Measurements from ENCODE around the gene BSG. TPM values are rescaled to one million over a fixed set of nuclear protein-coding genes. Genes with fewer than 3 reads are reported as not detected.
A peak's percentile ranks its signal among the peaks of the same experiment; 100 is the strongest.

BSG gene
- total RNA-seq, 1 donor from 2014 or later, result 353 TPM

DNA sequence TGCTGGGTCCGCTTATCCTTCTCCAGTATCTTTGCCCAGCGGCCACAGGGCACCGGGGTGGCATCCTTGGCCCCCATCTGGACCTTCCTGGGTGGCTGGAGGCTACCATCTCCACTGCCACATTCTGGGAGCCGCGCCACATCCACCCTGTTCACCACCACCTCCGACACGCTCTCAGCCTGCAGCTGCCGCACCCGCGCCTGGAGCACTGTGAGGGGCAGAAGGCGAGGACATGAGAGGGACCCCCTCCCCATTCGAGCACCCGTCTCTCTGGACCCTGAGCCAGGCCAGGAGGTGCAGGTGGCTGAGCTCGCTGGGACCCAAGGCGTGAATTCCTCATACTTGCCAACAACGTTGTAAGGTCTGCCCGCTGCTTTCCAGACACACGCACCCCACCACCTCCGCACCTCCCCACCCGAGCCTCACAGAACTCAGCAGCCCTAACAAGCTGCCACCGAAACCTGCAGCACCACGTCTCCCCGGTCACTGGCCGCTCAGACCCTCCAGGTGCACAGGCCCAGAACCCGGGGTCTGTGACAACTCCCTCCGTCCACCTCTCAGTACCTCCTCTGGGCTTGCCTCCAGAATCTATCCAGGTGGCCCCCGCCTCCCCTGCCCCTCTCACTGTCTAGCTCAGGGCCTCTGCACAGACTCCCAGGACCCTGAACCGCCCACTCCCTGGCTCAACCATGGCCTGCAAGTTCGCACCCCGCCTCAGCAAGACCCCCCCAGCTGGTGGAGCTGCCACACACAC is 57.7 kb downstream of the BSG start:
- H3K4me3 Mint-ChIP-seq (ENCODE audit: unreplicated experiment), result peak overlapping the region; percentile 11
- H3K27ac Mint-ChIP-seq (ENCODE audit: unreplicated experiment), result no peak overlapping the region
- no peaks in the 10 kb centered on the region for H3K4me1 Mint-ChIP-seq (ENCODE audit: unreplicated experiment)
- TF ChIP-seq, protein P1, sequence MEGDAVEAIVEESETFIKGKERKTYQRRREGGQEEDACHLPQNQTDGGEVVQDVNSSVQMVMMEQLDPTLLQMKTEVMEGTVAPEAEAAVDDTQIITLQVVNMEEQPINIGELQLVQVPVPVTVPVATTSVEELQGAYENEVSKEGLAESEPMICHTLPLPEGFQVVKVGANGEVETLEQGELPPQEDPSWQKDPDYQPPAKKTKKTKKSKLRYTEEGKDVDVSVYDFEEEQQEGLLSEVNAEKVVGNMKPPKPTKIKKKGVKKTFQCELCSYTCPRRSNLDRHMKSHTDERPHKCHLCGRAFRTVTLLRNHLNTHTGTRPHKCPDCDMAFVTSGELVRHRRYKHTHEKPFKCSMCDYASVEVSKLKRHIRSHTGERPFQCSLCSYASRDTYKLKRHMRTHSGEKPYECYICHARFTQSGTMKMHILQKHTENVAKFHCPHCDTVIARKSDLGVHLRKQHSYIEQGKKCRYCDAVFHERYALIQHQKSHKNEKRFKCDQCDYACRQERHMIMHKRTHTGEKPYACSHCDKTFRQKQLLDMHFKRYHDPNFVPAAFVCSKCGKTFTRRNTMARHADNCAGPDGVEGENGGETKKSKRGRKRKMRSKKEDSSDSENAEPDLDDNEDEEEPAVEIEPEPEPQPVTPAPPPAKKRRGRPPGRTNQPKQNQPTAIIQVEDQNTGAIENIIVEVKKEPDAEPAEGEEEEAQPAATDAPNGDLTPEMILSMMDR (IDR thresholded peaks at IDR 0.05; ENCODE audit: unreplicated experiment), result no peak
- H3K9me3 Mint-ChIP-seq (ENCODE audit: unreplicated experiment), result no peaks in the 10 kb centered on the region
- peaks cover 14% of the 10 kb centered on the region for H3K36me3 Mint-ChIP-seq (ENCODE audit: low read depth, unreplicated experiment)
- peaks cover 5% of the 10 kb centered on the region for H3K27me3 Mint-ChIP-seq (ENCODE audit: unreplicated experiment)
- no peak for DNase-seq (ENCODE audit: low spot score)

DNA sequence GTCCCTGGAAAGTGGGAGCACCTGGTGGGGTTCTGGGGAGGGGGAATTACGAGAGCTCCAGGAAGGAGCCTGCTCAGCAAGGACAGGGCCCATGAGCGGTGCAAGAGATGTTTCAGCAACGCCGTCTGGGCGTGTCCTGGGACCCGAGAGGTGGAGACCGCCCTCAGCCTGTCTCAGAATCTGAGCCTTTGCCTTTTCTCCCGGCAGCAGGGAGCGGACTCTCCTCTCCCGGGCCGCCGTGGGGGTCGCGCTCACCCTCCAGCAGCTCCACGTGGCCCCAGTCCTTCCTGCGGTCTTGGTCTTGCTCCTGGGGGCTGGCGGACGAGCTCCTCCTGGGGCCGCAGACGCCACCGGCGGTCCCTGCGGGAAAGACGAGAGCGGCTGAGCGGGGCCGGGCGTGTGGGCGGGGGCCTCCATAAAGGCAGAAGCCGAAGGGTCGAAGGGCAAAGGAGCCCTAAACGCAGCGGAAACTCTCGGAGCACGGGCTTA is 60.2 kb downstream of the BSG start:
- Mint-ChIP-seq H3K27ac (ENCODE audit: unreplicated experiment) (no peak overlapping the region), H3K27me3 (ENCODE audit: unreplicated experiment) (peaks cover 11% of the 10 kb centered on the region), H3K36me3 (ENCODE audit: low read depth, unreplicated experiment) (peaks cover 6% of the 10 kb centered on the region), H3K4me1 (ENCODE audit: unreplicated experiment) (no peaks in the 10 kb centered on the region), H3K4me3 (ENCODE audit: unreplicated experiment) (peak overlapping the region; percentile 98), H3K9me3 (ENCODE audit: unreplicated experiment) (no peaks in the 10 kb centered on the region)
- TF ChIP-seq, protein P1 (IDR thresholded peaks at IDR 0.05; ENCODE audit: unreplicated experiment), result no peak
- DNase-seq (ENCODE audit: low spot score), result peak; percentile 51

Other genes with a start within 250 kb of the BSG start
- gene MIER2, start 227.8 kb upstream of the BSG start, total RNA-seq (ENCODE audit: unreplicated experiment), result 44.1 TPM
- gene C2CD4C, start 163.4 kb upstream of the BSG start, total RNA-seq (ENCODE audit: unreplicated experiment), result 1.2 TPM
- gene SHC2, start 111.6 kb upstream of the BSG start, total RNA-seq (ENCODE audit: unreplicated experiment), result 46.9 TPM
- 6.5 TPM for gene MADCAM1, start 76.1 kb upstream of the BSG start, total RNA-seq (ENCODE audit: unreplicated experiment)
- gene TPGS1, start 65.1 kb upstream of the BSG start, total RNA-seq (ENCODE audit: unreplicated experiment), result 18.0 TPM
- gene CDC34, start 40.8 kb upstream of the BSG start, total RNA-seq (ENCODE audit: unreplicated experiment), result 126 TPM
- not detected for gene GZMM, start 28.5 kb upstream of the BSG start, total RNA-seq (ENCODE audit: unreplicated experiment)
- 0.28 TPM for gene HCN2, start 17.3 kb downstream of the BSG start, total RNA-seq (ENCODE audit: unreplicated experiment)
- gene POLRMT, start 60.9 kb downstream of the BSG start, total RNA-seq (ENCODE audit: unreplicated experiment), result 53.6 TPM
- gene FGF22, start 67.3 kb downstream of the BSG start, total RNA-seq (ENCODE audit: unreplicated experiment), result not detected
- gene RNF126, start 90.6 kb downstream of the BSG start, total RNA-seq (ENCODE audit: unreplicated experiment), result 41.7 TPM
- gene FSTL3, start 103.8 kb downstream of the BSG start, total RNA-seq (ENCODE audit: unreplicated experiment), result 6.5 TPM
- gene PRSS57, start 122.9 kb downstream of the BSG start, total RNA-seq (ENCODE audit: unreplicated experiment), result not detected
- 42.0 TPM for gene PALM, start 136.3 kb downstream of the BSG start, total RNA-seq (ENCODE audit: unreplicated experiment)
- gene MISP, start 178.5 kb downstream of the BSG start, total RNA-seq (ENCODE audit: unreplicated experiment), result not detected
- gene PTBP1, start 224.9 kb downstream of the BSG start, total RNA-seq (ENCODE audit: unreplicated experiment), result 614 TPM
- gene PLPPR3, start 249.4 kb downstream of the BSG start, total RNA-seq (ENCODE audit: unreplicated experiment), result 17.6 TPM